Stimulated activated CD8-positive, alpha-beta memory T cell treated with anti-CD3 and anti-CD28 coated beads, Interleukin-15, amount 100 ng/mL, for 24 hours (primary cell): ENCODE measurements around the gene KRT6C.
"Not testable (repeated sequence)": the region's sequence is repeated elsewhere in the genome, so short reads cannot be mapped to it uniquely, and the experiment has no call there.

Experiments
- DNase-seq: peaks from one replicate; pipeline ENCODE4 v3.0.0-alpha.2; 2020; ENCODE audit warnings: low read depth

The KRT6C gene

GRCh38 chr12:52473768-52474167 lies at the start of gene KRT6C:
TSS of gene KRT6C (minus strand) at chr12:52473805. CDS start at chr12:52473737, 68 bp downstream.
- DNase-seq = no peak

- no peak for DNase-seq
These were observed 48.9 kb upstream of the KRT6C start for GRCh38 chr12:52522346-52523011.

DNA sequence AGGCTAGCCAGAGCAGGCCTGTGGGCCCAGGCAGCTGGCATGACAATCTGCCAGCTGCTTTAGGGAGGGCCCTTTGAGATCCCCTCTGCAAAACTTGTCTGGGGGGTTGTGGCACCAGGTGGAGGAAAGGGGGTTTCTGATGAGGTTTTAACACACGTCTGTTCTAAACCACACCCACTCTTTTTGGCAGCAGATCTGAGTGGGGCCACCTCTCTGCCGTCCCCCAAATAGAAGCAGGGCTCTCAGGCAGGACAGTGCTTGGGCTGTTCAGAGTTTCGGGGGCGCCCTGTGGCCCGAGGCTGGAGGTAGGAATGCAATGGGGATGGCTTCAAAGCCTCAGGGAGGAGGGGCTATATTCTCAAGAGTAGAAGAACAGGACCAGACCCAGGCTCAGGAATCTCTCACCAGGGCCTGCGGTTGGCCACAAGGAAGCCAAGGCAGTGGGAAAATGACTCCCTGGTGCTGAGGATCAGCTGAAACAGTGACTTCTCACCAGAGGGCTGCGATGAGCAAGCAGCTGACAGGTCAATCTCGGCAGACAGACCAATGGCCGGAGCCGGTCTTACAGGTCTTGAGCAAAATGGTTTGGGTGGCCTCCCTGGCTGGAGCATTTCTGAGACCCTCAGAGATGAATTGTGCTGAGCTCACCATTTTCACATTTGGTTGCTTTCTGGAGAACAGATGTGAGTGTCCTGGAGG lies 48.1 kb upstream of the KRT6C start:
- DNase-seq = no peak

DNA sequence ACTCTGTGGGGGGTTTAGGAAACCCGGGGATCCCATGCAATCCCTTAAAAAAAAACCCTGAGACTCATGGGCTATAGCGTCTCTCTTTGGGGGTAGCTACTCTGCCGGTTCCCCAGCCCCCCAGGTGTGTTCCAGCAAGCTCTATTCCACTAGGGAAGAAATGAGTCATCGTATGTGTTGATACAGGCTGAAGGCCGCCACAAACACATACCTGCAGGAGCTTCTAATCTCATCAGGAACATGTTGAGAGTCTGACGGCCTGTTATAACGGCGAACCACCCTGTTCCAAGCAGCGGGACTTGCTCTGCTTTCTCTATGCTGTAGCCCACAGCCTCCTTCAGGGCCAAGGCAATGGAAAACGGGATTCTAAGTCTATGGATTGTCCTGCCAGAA lies 47.6 kb upstream of the KRT6C start:
- DNase-seq = no peak

- no peak for DNase-seq
These were observed 46.4 kb upstream of the KRT6C start, which contains the start of gene KRT5 for GRCh38 chr12:52519826-52520662. TSS of gene KRT5 (minus strand) at chr12:52520394. CDS start at chr12:52520296, 98 bp downstream.

DNA sequence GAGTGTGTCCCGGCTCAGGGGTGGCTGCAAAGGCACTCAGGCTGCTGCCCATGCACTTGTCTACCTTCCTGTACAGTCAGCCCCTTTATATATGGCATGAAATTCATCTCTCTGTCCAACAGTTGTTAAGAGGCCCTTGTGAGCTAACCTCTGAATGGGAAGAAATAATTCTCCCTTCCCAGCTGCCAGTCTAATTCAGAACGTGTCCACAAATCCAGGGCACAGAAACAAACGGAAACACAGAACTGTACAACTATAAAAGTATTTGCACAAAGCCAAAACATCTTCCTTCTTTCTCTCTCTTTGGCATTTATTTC lies 45.7 kb upstream of the KRT6C start:
- no peak for DNase-seq

DNA sequence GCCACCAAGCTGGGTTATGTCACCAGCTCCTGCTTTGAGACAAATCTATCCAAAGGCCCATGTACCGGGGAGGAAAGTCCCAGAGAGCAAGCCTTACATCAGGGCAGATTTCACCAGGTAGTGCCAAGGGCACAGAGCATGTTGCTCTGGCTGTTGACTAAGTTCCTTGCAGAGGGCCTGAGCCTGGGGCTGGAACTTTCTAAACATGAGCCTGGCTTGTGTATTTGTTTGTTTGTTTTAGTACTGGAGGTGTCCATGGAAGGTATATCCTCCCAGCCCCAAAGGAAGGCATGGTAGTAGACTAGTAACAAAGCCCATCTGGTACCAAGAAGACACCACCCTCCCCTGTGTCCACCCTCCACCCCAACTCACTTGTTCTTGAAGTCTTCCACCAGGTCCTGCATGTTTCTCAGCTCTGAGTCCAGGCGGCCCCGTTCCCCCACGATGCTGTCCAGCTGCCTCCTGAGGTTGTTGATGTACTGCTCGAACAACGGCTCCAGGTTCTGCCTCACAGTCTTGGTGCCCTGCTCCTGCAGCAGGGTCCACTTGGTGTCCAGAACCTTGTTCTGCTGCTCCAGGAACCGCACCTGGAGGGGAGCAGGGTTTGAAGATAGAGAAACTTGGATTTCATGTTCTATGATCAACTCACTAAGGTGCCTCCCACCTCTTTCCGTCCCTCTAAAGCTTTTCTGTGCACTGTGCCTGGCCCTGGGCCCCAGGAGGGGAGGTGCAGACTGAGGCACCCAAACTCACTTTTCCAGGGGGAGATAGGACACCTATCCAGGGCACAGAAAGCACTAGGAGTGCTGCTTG lies 45.2 kb upstream of the KRT6C start:
- no peak for DNase-seq

- DNase-seq = no peak
These were observed 44.3 kb upstream of the KRT6C start for GRCh38 chr12:52517888-52518287.

DNA sequence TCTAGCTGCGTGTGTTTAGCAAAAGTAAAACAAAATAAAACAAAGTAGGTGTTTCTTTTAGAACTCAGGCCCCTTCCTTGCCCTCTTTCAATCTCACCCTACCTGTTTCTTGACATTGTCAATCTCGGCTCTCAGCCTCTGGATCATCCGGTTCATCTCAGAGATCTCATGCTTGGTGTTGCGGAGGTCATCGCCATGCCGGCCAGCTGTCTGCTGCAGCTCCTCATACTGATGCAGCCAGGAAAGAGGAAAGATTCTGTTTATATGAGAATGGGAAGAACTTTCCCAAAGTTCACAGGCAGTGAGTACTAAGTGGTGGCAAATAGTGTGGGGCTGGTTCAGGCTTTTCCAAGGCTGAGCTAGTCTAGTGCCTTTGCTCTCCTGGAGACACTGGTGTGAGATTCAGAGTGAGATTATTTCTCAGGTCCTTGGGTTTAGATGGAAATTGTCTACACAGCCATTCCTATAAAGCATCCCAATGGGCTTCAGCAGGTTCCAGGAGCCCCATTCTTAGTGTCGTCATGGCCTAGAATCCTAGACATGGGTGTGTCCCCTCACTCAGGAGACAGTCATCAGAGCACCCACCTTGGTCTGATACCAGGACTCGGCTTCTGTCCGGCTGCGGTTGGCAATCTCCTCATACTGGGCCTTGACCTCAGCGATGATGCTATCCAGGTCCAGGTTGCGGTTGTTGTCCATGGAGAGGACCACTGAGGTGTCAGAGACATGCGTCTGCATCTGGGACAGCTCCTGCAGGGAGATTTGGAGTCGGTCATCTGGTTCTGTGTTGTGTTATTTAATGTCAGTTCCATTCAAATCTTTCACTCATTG lies 43.6 kb upstream of the KRT6C start:
- no peak for DNase-seq

DNA sequence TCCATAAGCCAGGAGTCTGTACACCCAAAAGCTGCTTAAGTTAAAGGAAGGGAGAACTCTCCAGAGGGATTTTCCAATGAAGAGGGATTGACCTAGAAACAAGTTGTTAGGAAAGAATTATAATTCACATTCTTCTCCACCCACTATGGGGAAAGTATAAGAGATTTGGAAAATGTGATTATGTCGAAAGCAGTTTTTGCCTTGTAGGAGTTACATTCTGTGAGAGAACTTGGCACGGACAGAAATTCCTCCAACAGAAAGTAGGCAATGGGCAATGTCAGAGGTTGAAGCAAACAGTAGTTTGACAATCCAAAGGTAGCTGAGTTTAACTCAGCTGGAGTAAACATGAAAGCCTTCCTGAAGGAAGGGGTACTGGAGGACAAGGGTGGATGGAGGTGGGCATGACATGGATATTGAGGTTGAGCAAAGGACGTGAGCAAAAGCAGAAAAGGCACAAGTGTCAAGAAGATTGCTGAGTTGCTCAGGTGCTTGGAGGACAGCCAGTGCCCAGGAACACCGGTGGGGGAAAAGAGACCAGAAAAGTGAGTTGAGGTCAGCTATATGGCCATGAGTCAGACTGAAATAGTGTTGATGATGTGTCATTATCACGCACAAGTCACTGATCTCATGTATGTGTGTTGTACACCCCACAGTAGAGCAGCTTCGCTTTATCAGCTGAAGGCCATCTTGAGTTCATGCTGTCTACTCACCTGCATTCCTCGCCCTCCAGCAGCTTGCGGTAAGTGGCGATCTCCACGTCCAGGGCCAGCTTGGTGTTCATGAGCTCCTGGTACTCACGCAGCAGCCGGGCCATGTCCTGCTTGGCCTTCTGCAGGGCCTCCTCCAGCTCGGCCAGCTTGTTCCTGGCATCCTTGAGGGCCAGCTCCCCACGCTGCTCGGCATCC lies 42.6 kb upstream of the KRT6C start:
- DNase-seq = no peak

DNA sequence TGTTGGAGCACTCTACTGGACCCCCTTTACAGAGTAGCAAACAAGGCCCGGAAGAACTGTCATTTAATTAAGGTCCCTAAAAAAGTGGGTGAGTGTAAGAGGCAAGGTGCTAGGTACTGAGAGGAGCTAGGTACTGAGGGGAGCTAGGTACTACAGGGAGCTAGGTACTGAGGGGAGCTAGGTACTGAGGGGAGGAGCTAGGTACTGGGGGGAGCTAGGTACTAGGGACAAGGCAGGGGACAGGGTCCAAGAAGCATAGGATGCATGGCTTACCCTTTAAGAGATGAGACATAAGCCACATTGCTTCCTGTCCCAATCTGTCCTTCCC lies 41.7 kb upstream of the KRT6C start:
- no peak for DNase-seq

DNA sequence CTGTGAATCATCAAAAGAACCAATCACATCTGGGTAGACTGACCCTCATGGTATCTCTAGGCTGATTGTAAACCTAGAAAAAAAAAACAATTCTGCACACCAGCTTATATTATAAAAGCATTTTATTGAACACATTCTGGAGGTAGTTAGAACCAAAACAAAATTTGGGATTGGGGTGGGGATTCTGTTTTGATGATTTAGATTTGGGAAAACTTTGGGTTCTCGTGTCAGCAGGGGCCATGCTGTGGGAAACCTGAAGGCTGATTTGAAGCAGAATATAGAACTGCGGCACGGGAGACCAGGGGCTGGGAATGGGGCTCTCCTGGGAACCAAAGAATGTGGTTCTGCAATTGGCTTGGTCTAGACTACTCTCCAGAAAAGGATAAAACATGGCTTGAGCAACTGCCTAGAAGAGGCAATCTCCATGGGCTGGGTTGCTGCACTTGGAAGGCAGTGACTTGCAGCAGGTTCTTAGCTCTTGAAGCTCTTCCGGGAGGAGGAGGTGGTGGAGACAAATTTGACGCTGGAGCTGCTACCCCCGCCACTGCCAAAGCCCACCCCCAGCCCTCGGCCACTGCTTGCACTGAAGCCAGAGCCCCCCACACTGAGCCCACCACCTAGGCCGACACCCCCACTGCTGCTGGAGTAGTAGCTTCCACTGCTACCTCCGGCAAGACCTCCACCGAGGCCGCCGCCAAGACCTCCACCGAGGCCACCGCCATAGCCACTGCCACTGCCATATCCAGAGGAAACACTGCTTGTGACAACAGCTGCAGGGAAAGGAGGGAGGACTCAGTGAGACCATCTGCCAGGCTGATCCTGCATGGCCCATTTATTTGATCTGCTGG lies 41.1 kb upstream of the KRT6C start:
- no peak for DNase-seq

DNA sequence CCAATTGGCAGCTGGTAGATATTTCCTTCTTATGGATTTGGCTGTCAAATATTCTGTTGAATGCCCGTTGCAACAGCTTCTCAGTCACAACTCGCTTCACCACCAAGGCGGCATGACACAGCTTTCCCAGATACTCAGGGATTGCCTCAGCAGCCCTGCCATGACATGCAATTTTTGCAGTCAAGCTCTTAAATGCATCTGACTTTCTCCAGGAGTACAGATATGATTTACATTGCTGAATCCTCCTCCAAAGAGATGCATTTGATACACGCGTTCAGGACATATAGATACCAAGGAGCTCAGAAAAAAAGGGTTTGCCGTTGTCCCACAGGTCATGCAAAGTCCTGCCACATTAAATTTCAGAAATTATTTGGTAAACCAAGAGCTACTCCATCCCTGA lies 40.1 kb upstream of the KRT6C start:
- DNase-seq = no peak

GRCh38 chr12:52508211-52508610 lies 34.6 kb upstream of the KRT6C start:
- no peak for DNase-seq

- no peak for DNase-seq
These were observed 33.5 kb upstream of the KRT6C start for GRCh38 chr12:52506858-52507715.

DNA sequence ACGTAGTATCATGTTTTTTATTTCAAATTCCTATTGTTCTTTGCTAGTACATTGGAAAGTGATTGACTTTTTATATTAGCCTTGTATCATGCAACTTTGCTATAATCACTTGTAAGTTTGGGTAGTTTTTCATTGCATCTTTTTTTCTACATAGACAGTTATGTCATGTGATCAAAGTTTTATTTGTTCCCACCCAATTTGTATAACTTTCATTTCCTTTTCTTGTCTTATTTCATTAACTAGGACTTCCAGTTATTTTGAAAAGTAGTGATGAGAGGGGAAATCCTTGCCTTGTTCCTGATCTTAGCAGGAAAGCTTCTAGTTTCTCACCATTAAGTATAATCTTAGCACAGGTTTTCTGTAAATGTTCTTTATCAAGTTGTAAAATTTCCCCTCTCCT lies 29.3 kb upstream of the KRT6C start:
- DNase-seq = no peak

DNA sequence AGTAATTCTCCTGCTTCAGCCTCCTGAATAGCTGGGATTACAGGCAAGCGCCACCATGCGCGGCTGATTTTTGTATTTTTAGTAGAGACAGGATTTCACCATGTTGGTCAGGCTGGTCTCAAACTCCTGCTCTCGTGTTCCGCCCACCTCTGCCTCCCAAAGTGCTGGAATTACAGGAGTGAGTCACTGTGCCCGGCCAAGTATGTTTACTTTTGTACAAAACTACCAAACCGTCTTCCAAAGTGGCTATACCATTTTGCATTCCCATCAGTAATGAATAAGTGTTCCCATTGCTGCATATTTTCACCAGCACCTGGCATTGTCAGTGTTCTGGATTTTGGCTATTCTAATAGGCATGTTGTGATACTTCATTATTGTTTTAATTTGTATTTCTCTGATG lies 27.9 kb upstream of the KRT6C start:
- no peak for DNase-seq

- not testable (repeated sequence) for DNase-seq
These were observed 27.0 kb upstream of the KRT6C start for GRCh38 chr12:52500574-52500973.
